Activated B cell treated with CpG ODN at 0.5 μM for 24 hours (primary cell): ENCODE measurements around the gene ACSL4. TPM values are rescaled to one million over a fixed set of nuclear protein-coding genes. Genes with fewer than 3 reads are reported as not detected.

Experiments
- ATAC-seq: fragments of 200-7000 bp; cut with Tn5 transposase; one replicate; pipeline ENCODE4 v1.10.0; 2021; ENCODE audit warnings: low read depth, mild to moderate bottlenecking, moderate library complexity
- CTCF ChIA-PET: fragments of 350-600 bp; sonication (Branson Sonifier 250); formaldehyde crosslinking; loops from one replicate; lab custom pipeline; 2021; ENCODE audit warnings: antibody characterized with exemption; lab: Charles Lee
- POLR2A ChIA-PET: fragments of 350-600 bp; sonication (Branson Sonifier 250); formaldehyde crosslinking; loops from one replicate; lab custom pipeline; 2021; ENCODE audit warnings: antibody characterized with exemption; lab: Charles Lee
- DNase-seq: peaks from one replicate; pipeline ENCODE4 v3.0.0; 2022
- H3K27ac Mint-ChIP-seq: one replicate; pipeline ENCODE4 v1.8.0; 2020; ENCODE audit warnings: mixed read lengths
- H3K27me3 Mint-ChIP-seq: one replicate; pipeline ENCODE4 v1.8.0; 2021; ENCODE audit warnings: mixed read lengths
- H3K36me3 Mint-ChIP-seq: one replicate; pipeline ENCODE4 v1.8.0; 2021; ENCODE audit warnings: low read depth, mixed read lengths
- H3K4me1 Mint-ChIP-seq: one replicate; pipeline ENCODE4 v1.8.0; 2021; ENCODE audit warnings: mixed read lengths
- H3K4me3 Mint-ChIP-seq: one replicate; pipeline ENCODE4 v1.8.0; 2020; ENCODE audit warnings: mild to moderate bottlenecking, mixed read lengths
- H3K9me3 Mint-ChIP-seq: one replicate; pipeline ENCODE4 v1.8.0; 2020; ENCODE audit warnings: mixed read lengths
- CTCF ChIP-seq: fragments of 200-600 bp; IDR thresholded peaks from one replicate; pipeline ENCODE4 v1.8.0; 2022; ENCODE audit warnings: antibody characterized with exemption, mild to moderate bottlenecking
- intact Hi-C: fragments of 100-400 bp; cut with micrococcal nuclease; formaldehyde crosslinking; loops from one replicate; pipeline ENCODE4 v1.15.1; 2024
- total RNA-seq: library from RNA; stranded (reverse); gene quantifications from 2 replicates; pipeline ENCODE4 v1.2.3, GENCODE V29; 2022

Gene ACSL4
- total RNA-seq, 1 donor from 2014 or later = 55.2 TPM

- intact Hi-C loops = loop anchor here (10.0 kb wide), 1 partner anchor 98 kb away; the partner anchor contains the start of gene NXT2
- Mint-ChIP-seq H3K36me3 (no peaks in the 10 kb centered on the region), H3K4me1 (no peaks in the 10 kb centered on the region), H3K27ac (no peak overlapping the region), H3K9me3 (no peaks in the 10 kb centered on the region), H3K4me3 (no peak overlapping the region), H3K27me3 (no peaks in the 10 kb centered on the region)
- CTCF ChIA-PET = interaction anchor here (1.7 to 5.2 kb wide), 2 partner anchors 147 to 160 kb away, joined by 4 to 89 read pairs; no protein-coding TSS in a partner anchor
- POLR2A ChIA-PET = no interaction called here
- ATAC-seq (no peak), DNase-seq (no peak)
- no peak for TF ChIP-seq CTCF
Measured at GRCh38 chrX:109632906-109633504, 100.1 kb downstream of the ACSL4 start.

GRCh38 chrX:109629310-109629709 is 103.7 kb downstream of the ACSL4 start:
- ATAC-seq (no peak), DNase-seq (no peak)
- POLR2A ChIA-PET = no interaction called here
- H3K4me1 Mint-ChIP-seq = no peaks in the 10 kb centered on the region
- no peaks in the 10 kb centered on the region for H3K9me3 Mint-ChIP-seq
- no peaks in the 10 kb centered on the region for H3K36me3 Mint-ChIP-seq
- no peak for TF ChIP-seq CTCF
- H3K27ac Mint-ChIP-seq = no peak overlapping the region
- CTCF ChIA-PET = interaction anchor here (1.1 kb wide), 1 partner anchor 144 kb away, joined by 6 read pairs; no protein-coding TSS in a partner anchor
- no peaks in the 10 kb centered on the region for H3K27me3 Mint-ChIP-seq
- H3K4me3 Mint-ChIP-seq = no peak overlapping the region
- intact Hi-C loops = no loop called here

GRCh38 chrX:109626637-109627036 is 106.4 kb downstream of the ACSL4 start:
- TF ChIP-seq CTCF = no peak
- ChIA-PET CTCF (no interaction called here), POLR2A (no interaction called here)
- ATAC-seq (no peak), DNase-seq (no peak)
- Mint-ChIP-seq H3K27me3 (no peaks in the 10 kb centered on the region), H3K27ac (no peak overlapping the region), H3K36me3 (no peaks in the 10 kb centered on the region), H3K9me3 (no peaks in the 10 kb centered on the region), H3K4me3 (no peak overlapping the region), H3K4me1 (no peaks in the 10 kb centered on the region)
- intact Hi-C loops = no loop called here

GRCh38 chrX:109624641-109625616 is 108.1 kb downstream of the ACSL4 start, which contains the start of gene KCNE5:
TSS of gene KCNE5 (minus strand) at chrX:109625172. CDS start at chrX:109625020, 152 bp downstream.
- POLR2A ChIA-PET = no interaction called here
- H3K27me3 Mint-ChIP-seq = no peaks in the 10 kb centered on the region
- TF ChIP-seq CTCF = no peak
- ATAC-seq (no peak), DNase-seq (no peak)
- intact Hi-C loops = no loop called here
- CTCF ChIA-PET = no interaction called here
- H3K27ac Mint-ChIP-seq = no peak within 1 kb of the TSS
- H3K9me3 Mint-ChIP-seq = no peaks in the 10 kb centered on the region
- no peaks in the 10 kb centered on the region for H3K36me3 Mint-ChIP-seq
- no peaks in the 10 kb centered on the region for H3K4me1 Mint-ChIP-seq
- H3K4me3 Mint-ChIP-seq = no peak within 1 kb of the TSS

GRCh38 chrX:109623997-109624396 is 109.1 kb downstream of the ACSL4 start:
- no peak overlapping the region for H3K4me3 Mint-ChIP-seq
- DNase-seq (no peak), ATAC-seq (no peak)
- POLR2A ChIA-PET = no interaction called here
- no peaks in the 10 kb centered on the region for H3K4me1 Mint-ChIP-seq
- H3K27ac Mint-ChIP-seq = no peak overlapping the region
- no peaks in the 10 kb centered on the region for H3K27me3 Mint-ChIP-seq
- H3K9me3 Mint-ChIP-seq = no peaks in the 10 kb centered on the region
- intact Hi-C loops = no loop called here
- no peaks in the 10 kb centered on the region for H3K36me3 Mint-ChIP-seq
- CTCF ChIA-PET = no interaction called here
- no peak for TF ChIP-seq CTCF
